SK-N-SH (cell line): ENCODE results near the gene MYO7A. TPM values are rescaled to one million over a fixed set of nuclear protein-coding genes. Genes with fewer than 3 reads are reported as not detected.

Source experiments
- CTCF ChIA-PET: fragments of 300-600, 350-600 bp; formaldehyde crosslinking; extraction: SDS; loops from one replicate; lab custom pipeline; 2021; lab: Yijun Ruan, JAX
- POLR2A ChIA-PET: fragments of 350-600 bp; sonication (Branson Sonifier 250); formaldehyde crosslinking; extraction: SDS; loops from one replicate; lab custom pipeline; 2020; ENCODE audit warnings: antibody characterized with exemption, inconsistent platforms; lab: Yijun Ruan, JAX
- DNase-seq: peaks from one replicate; pipeline ENCODE4 v3.0.0; 2012
- H2AFZ ChIP-seq: fragments of 200-600 bp; sonication (generic); 2 replicates; pipeline ENCODE4 v1.8.1; 2016; ENCODE audit warnings: antibody characterized with exemption, mild to moderate bottlenecking, low read depth
- H3F3A ChIP-seq: fragments of 200-600 bp; sonication (generic); replicated peaks from 2 replicates; pipeline ENCODE3; 2016; ENCODE audit warnings: antibody characterized with exemption, mild to moderate bottlenecking; ENCODE audit not compliant: insufficient read depth
- H3K27ac ChIP-seq, 2 experiments: fragments of 200-500 bp in 1 of 2; fragments of 200-600 bp in 1 of 2; sonication (Bioruptor generic) in 1 of 2; sonication (generic), shearing (Covaris generic) in 1 of 2; 2 replicates each; pipeline versions ENCODE4 v1.5.1 to v1.6.1; 2014 to 2016; ENCODE audit warnings: low read depth in 2 of 2, inconsistent platforms in 1 of 2, low read length in 1 of 2, mild to moderate bottlenecking in 1 of 2, mixed read lengths in 1 of 2
- H3K27me3 ChIP-seq: fragments of 200-600 bp; sonication (generic), shearing (Covaris generic); 2 replicates; pipeline ENCODE4 v1.6.1; 2016; ENCODE audit warnings: mixed run types; ENCODE audit not compliant: insufficient read depth
- H3K36me3 ChIP-seq, 2 experiments: fragments of 200-500 bp in 1 of 2; fragments of 200-600 bp in 1 of 2; sonication (Bioruptor generic) in 1 of 2; sonication (generic) in 1 of 2; replicated peaks in 1 of 2; 2 replicates each; pipeline versions ENCODE3 to v1.5.1; 2014 to 2016; ENCODE audit warnings: low read length in 1 of 2, mild to moderate bottlenecking in 1 of 2; ENCODE audit not compliant: insufficient read depth in 2 of 2, control insufficient read depth in 1 of 2
- H3K4me1 ChIP-seq, 2 experiments: fragments of 200-500 bp in 1 of 2; fragments of 200-600 bp in 1 of 2; sonication (Bioruptor generic) in 1 of 2; sonication (generic), shearing (Covaris generic) in 1 of 2; 2 replicates each; pipeline versions ENCODE4 v1.5.1 to v1.6.1; 2014 to 2016; ENCODE audit warnings: low read depth in 1 of 2, low read length in 1 of 2, mixed run types in 1 of 2; ENCODE audit not compliant: insufficient read depth in 2 of 2, control insufficient read depth in 1 of 2
- H3K4me2 ChIP-seq: fragments of 200-600 bp; sonication (generic), shearing (Covaris generic); 2 replicates; pipeline ENCODE4 v1.6.1; 2017; ENCODE audit warnings: mixed run types
- H3K4me3 ChIP-seq, 2 experiments: fragments of 200-500 bp in 1 of 2; fragments of 200-600 bp in 1 of 2; sonication (Bioruptor generic) in 1 of 2; sonication (generic), shearing (Covaris generic) in 1 of 2; 2 replicates each; pipeline versions ENCODE4 v1.5.1 to v1.8.1; 2014 to 2016; ENCODE audit warnings: low read depth in 2 of 2, inconsistent platforms in 1 of 2, low read length in 1 of 2, mild to moderate bottlenecking in 1 of 2, mixed read lengths in 1 of 2, moderate library complexity in 1 of 2
- H3K79me2 ChIP-seq: fragments of 200-600 bp; sonication (generic); 2 replicates; pipeline ENCODE4 v1.8.1; 2017; ENCODE audit warnings: mild to moderate bottlenecking; ENCODE audit not compliant: insufficient read depth
- H3K9ac ChIP-seq: fragments of 200-600 bp; sonication (generic); 2 replicates; pipeline ENCODE4 v1.6.1; 2017; ENCODE audit warnings: mixed run types
- H3K9me2 ChIP-seq: fragments of 200-600 bp; sonication (generic); 2 replicates; pipeline ENCODE4 v1.6.1; 2017; ENCODE audit warnings: mixed run types
- H3K9me3 ChIP-seq: fragments of 200-600 bp; sonication (generic); 2 replicates; pipeline ENCODE4 v1.6.1; 2017; ENCODE audit warnings: mixed run types, mild to moderate bottlenecking, moderate library complexity
- H4K20me1 ChIP-seq: fragments of 200-600 bp; sonication (generic); 2 replicates; pipeline ENCODE4 v1.6.1; 2017; ENCODE audit warnings: mild to moderate bottlenecking, mixed run types; ENCODE audit not compliant: insufficient read depth
- CHD2 ChIP-seq: fragments of 150-350 bp; IDR thresholded peaks from 2 replicates; pipeline ENCODE4 v1.6.1; 2018; ENCODE audit warnings: low read length; ENCODE audit not compliant: partially characterized antibody
- EP300 ChIP-seq, 2 experiments: IDR thresholded peaks; 2 replicates each; pipeline versions ENCODE4 v1.4.0 to v1.6.1; 2012; ENCODE audit warnings: borderline replicate concordance in 1 of 2, low read depth in 1 of 2, low read length in 1 of 2
- FOXJ3 ChIP-seq: sonication (generic); formaldehyde crosslinking; IDR thresholded peaks from 2 replicates; pipeline ENCODE4 v1.5.1; 2020; ENCODE audit warnings: mild to moderate bottlenecking, missing genetic modification reagents
- JUND ChIP-seq: IDR thresholded peaks from 2 replicates; pipeline ENCODE4 v1.4.0; 2012
- MXI1 ChIP-seq: IDR thresholded peaks from 2 replicates; pipeline ENCODE4 v1.6.1; 2012; ENCODE audit warnings: mild to moderate bottlenecking, low read depth, low read length, improper control_type of control experiment
- POLR2AphosphoS5 ChIP-seq: IDR thresholded peaks from 2 replicates; pipeline ENCODE4 v1.6.1; 2012; ENCODE audit warnings: low read depth, low read length
- REST ChIP-seq: IDR thresholded peaks from 2 replicates; pipeline ENCODE4 v1.6.1; 2012; ENCODE audit warnings: mild to moderate bottlenecking, low read depth, low read length, moderate library complexity
- RXRA ChIP-seq: IDR thresholded peaks from 2 replicates; pipeline ENCODE4 v1.4.0; 2012; ENCODE audit warnings: low read depth, mild to moderate bottlenecking, borderline replicate concordance
- SIN3A ChIP-seq: IDR thresholded peaks from 2 replicates; pipeline ENCODE4 v1.6.1; 2012; ENCODE audit warnings: low read depth, mild to moderate bottlenecking, low read length, moderate library complexity, borderline replicate concordance
- SMC3 ChIP-seq: IDR thresholded peaks from 2 replicates; pipeline ENCODE4 v1.6.1; 2012; ENCODE audit warnings: low read depth, low read length, improper control_type of control experiment
- TCF12 ChIP-seq: IDR thresholded peaks from 2 replicates; pipeline ENCODE4 v1.4.0; 2012
- ZBTB33 ChIP-seq: IDR thresholded peaks from 2 replicates; pipeline ENCODE4 v1.4.0; 2012; ENCODE audit warnings: low read depth, borderline replicate concordance
- WGBS: methylation state at CpG from one replicate; pipeline ENCODE4 v1.1.6; 2017; ENCODE audit warnings: low lambda C conversion rate; 5-methylcytosine and 5-hydroxymethylcytosine counted together
- polyA plus RNA-seq, 3 experiments: library from polyadenylated mRNA; depleted of rRNA; stranded (reverse); fragments of >200 nt; gene quantifications; 2 replicates each; pipeline ENCODE4 v1.2.3, GENCODE V29; 2012
- TF ChIP-seq, protein P1 (sequence below): fragments of 150-350 bp; IDR thresholded peaks from 2 replicates; pipeline ENCODE4 v1.6.1; 2016; ENCODE audit warnings: mild to moderate bottlenecking, low read depth, low read length

MYO7A gene
- polyA plus RNA-seq, 1 of the 3 experiments (the other 2 are of a cell fraction): 0.08 TPM

DNA sequence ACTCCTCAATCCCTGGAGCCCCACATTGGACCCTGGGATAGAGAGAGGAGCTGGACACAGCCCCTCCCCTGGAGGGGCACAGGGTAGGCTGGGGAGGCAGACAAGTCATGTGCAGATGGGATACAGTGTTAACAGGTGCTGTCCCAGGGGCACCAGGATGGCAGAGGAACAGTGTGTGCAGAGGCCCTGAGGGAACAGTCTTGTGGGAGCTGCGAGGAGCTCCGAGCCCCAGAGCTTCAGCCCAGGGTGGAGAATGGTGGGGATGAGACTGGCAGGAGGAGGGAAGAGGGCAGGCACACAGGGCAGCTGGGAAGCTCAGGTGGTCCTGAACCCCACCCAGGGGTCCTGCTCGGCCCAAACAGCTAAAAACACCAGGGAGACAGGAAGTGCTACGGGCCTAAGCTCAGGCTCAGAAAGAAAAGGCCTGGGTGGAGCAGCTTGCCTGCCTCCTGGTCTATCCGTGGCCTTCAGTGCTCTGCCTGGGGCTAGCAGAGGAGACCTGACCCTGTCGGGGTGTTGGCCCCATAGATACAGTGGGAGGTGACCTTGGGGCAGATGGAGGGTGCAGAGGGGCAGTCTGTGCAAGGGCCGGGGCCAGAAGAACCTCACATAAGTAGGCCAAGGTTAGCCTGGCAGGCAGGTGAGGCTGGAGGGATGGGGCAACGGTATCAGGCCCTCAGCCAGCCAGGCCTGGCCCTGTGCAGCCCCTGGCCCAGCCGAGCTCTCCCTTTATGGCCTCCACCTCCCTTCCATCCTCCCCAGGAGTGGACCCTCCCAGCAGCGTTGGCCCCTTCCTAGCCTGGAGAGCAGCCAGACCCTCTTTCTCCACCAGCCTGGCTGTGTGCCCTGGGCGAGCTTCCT, 45.8 kb upstream of the MYO7A start:
- Histone ChIP-seq H3K9me3 (no peaks in the 10 kb centered on the region), H3K4me1 (peaks cover 0 to 30% of the 10 kb centered on the region in 2 experiments; a peak in 1 of 4 replicates), H3F3A (no peaks in the 10 kb centered on the region), H3K36me3 (peaks cover 2 to 11% of the 10 kb centered on the region in 2 experiments), H3K27me3 (no peaks in the 10 kb centered on the region), H3K9me2 (no peaks in the 10 kb centered on the region), H3K79me2 (peaks cover 64% of the 10 kb centered on the region), H3K27ac (peak overlapping the region in 1 of 2 experiments; percentile 85; a peak in 2 of 4 replicates), H4K20me1 (0 out of 2 replicates have a peak, but pooled peaks cover 9% of the 10 kb centered on the region), H2AFZ (no peak overlapping the region), H3K4me3 (no peak overlapping the region), H3K9ac (no peak overlapping the region), H3K4me2 (no peak overlapping the region)
- ChIA-PET POLR2A (interaction anchor here (1.1 to 2.0 kb wide), 2 partner anchors 9 to 15 kb away, joined by 3 to 15 read pairs; partner anchors contain the start of gene CAPN5), CTCF (interaction anchor here (0.7 to 4.9 kb wide), 14 partner anchors 9 to 360 kb away, joined by 3 to 54 read pairs (median 4); no protein-coding TSS in a partner anchor)
- WGBS: 87% methylated on average over 7 of the region's 11 CpGs
- peak; percentile 21 for DNase-seq
- TF ChIP-seq CHD2 (no peak), SMC3 (no peak)

- ChIA-PET CTCF (interaction anchor here (0.8 to 4.9 kb wide), 12 partner anchors 9 to 361 kb away, joined by 3 to 54 read pairs (median 4); no protein-coding TSS in a partner anchor), POLR2A (interaction anchor here (1.1 to 2.0 kb wide), 2 partner anchors 10 to 16 kb away, joined by 3 to 15 read pairs; partner anchors contain the start of gene CAPN5)
- Histone ChIP-seq H4K20me1 (0 out of 2 replicates have a peak, but pooled peaks cover 9% of the 10 kb centered on the region), H3K9ac (no peak overlapping the region), H3K79me2 (peaks cover 60% of the 10 kb centered on the region), H2AFZ (no peak overlapping the region), H3K27me3 (no peaks in the 10 kb centered on the region), H3K36me3 (peaks cover 2 to 11% of the 10 kb centered on the region in 2 experiments), H3K9me2 (no peaks in the 10 kb centered on the region), H3K27ac (peak overlapping the region in 1 of 2 experiments; percentile 85; a peak in 2 of 4 replicates), H3K4me1 (peaks cover 0 to 30% of the 10 kb centered on the region in 2 experiments; a peak in 1 of 4 replicates), H3K4me2 (no peak overlapping the region), H3F3A (no peaks in the 10 kb centered on the region), H3K4me3 (no peak overlapping the region), H3K9me3 (no peaks in the 10 kb centered on the region)
- peak; percentile 82 for DNase-seq
- 81% methylated on average over 13 of the region's 15 CpGs for WGBS
- TF ChIP-seq JUND: no peak
- no peak for TF ChIP-seq MXI1
- no peak for TF ChIP-seq TCF12
- TF ChIP-seq SMC3: no peak
- TF ChIP-seq REST: no peak
- no peak for TF ChIP-seq FOXJ3
- TF ChIP-seq EP300 (IDR thresholded peaks at IDR 0.05; ENCODE audit: borderline replicate concordance in 1 of 2, low read depth in 1 of 2, low read length in 1 of 2): no peak
- TF ChIP-seq CHD2: no peak
- TF ChIP-seq ZBTB33: no peak
- no peak for TF ChIP-seq POLR2AphosphoS5
- no peak for TF ChIP-seq RXRA
- TF ChIP-seq, protein P1, sequence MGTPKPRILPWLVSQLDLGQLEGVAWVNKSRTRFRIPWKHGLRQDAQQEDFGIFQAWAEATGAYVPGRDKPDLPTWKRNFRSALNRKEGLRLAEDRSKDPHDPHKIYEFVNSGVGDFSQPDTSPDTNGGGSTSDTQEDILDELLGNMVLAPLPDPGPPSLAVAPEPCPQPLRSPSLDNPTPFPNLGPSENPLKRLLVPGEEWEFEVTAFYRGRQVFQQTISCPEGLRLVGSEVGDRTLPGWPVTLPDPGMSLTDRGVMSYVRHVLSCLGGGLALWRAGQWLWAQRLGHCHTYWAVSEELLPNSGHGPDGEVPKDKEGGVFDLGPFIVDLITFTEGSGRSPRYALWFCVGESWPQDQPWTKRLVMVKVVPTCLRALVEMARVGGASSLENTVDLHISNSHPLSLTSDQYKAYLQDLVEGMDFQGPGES: no peak
- no peak for TF ChIP-seq SIN3A
Measured at GRCh38 chr11:77082838-77083565, 45.0 kb upstream of the MYO7A start.
